ENCODE measurements around the gene EIF4EBP3. TPM values are rescaled to one million over a fixed set of nuclear protein-coding genes. Genes with fewer than 3 reads are reported as not detected.

EIF4EBP3 gene
- polyA plus RNA-seq, 1 of the 3 experiments (the other 2 are of a cell fraction) = 1.1 TPM

DNA sequence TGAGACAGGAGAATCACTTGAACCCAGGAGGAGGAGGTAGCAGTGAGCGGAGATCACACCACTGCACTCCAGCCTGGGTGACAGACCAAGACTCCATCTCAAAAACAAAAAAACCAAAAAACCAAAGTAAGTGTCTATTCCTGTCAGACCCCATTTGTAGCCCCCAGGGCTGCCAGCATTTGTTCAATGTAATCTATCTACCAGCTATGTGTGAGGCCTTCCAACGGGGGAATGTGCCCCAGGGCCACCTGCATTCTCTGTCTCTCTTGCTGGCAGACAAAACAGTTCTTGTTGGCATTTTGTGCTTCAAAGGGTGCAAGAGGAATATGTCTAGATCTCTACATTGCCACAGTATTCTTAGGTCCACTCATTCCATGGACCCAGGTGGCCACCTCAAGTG is 51.4 kb downstream of the EIF4EBP3 start (continued):
- TF ChIP-seq, protein P1, sequence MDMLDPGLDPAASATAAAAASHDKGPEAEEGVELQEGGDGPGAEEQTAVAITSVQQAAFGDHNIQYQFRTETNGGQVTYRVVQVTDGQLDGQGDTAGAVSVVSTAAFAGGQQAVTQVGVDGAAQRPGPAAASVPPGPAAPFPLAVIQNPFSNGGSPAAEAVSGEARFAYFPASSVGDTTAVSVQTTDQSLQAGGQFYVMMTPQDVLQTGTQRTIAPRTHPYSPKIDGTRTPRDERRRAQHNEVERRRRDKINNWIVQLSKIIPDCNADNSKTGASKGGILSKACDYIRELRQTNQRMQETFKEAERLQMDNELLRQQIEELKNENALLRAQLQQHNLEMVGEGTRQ (IDR thresholded peaks at IDR 0.05; ENCODE audit: borderline replicate concordance, low read depth, low read length) = no peak

Small RNAs within 50 kb of the gene (small RNA-seq; reads per million reads assigned to genes)
- gene RF00279 (0 reads per million in 7 experiments), gene RF00443 (0 reads per million in 7 experiments)

Other genes with a start within 250 kb of the EIF4EBP3 start
- gene PFDN1, start 244.6 kb upstream of the EIF4EBP3 start, polyA plus RNA-seq (2012; rRNA removed) = 55.2 and 63.6 TPM in 2 replicates
- 56.2 and 59.8 TPM in 2 replicates for gene HBEGF, start 201.1 kb upstream of the EIF4EBP3 start, polyA plus RNA-seq (2012; rRNA removed)
- 0.02 TPM in 1 of 2 replicates, not detected in the other for gene SLC4A9, start 187.5 kb upstream of the EIF4EBP3 start, polyA plus RNA-seq (2012; rRNA removed)
- 26.7 and 36.4 TPM in 2 replicates for gene ANKHD1, start 145.8 kb upstream of the EIF4EBP3 start, polyA plus RNA-seq (2012; rRNA removed)
- gene SRA1, start 9.8 kb downstream of the EIF4EBP3 start, polyA plus RNA-seq (2012; rRNA removed) = 35.9 and 37.8 TPM in 2 replicates
- 36.0 and 54.5 TPM in 2 replicates for gene APBB3, start 16.9 kb downstream of the EIF4EBP3 start, polyA plus RNA-seq (2012; rRNA removed)
- 56.2 and 74.9 TPM in 2 replicates for gene SLC35A4, start 17.2 kb downstream of the EIF4EBP3 start, polyA plus RNA-seq (2012; rRNA removed)
- gene CD14, start 85.5 kb downstream of the EIF4EBP3 start, polyA plus RNA-seq (2012; rRNA removed) = 0.12 and 0.19 TPM in 2 replicates
- gene TMCO6, start 91.8 kb downstream of the EIF4EBP3 start, polyA plus RNA-seq (2012; rRNA removed) = 27.7 and 31.7 TPM in 2 replicates
- 202 and 211 TPM in 2 replicates for gene NDUFA2, start 100.0 kb downstream of the EIF4EBP3 start, polyA plus RNA-seq (2012; rRNA removed)
- gene IK, start 100.2 kb downstream of the EIF4EBP3 start, polyA plus RNA-seq (2012; rRNA removed) = 105 and 113 TPM in 2 replicates
- 28.3 and 32.7 TPM in 2 replicates for gene WDR55, start 117.2 kb downstream of the EIF4EBP3 start, polyA plus RNA-seq (2012; rRNA removed)
- gene DND1, start 125.9 kb downstream of the EIF4EBP3 start, polyA plus RNA-seq (2012; rRNA removed) = 1.2 and 2.1 TPM in 2 replicates
- 124 and 135 TPM in 2 replicates for gene HARS1, start 143.7 kb downstream of the EIF4EBP3 start, polyA plus RNA-seq (2012; rRNA removed)
- gene HARS2, start 143.8 kb downstream of the EIF4EBP3 start, polyA plus RNA-seq (2012; rRNA removed) = 40.8 and 54.5 TPM in 2 replicates
- 30.9 and 42.2 TPM in 2 replicates for gene ZMAT2, start 152.8 kb downstream of the EIF4EBP3 start, polyA plus RNA-seq (2012; rRNA removed)
- 0.16 and 0.21 TPM in 2 replicates for gene PCDHA1, start 238.5 kb downstream of the EIF4EBP3 start, polyA plus RNA-seq (2012; rRNA removed)
- not detected in 2 replicates for gene PCDHA2, start 247.2 kb downstream of the EIF4EBP3 start, polyA plus RNA-seq (2012; rRNA removed)